Left lung (tissue), 10 donors: Measurements from ENCODE around the gene TDRKH. TPM values are rescaled to one million over a fixed set of nuclear protein-coding genes. Genes with fewer than 3 reads are reported as not detected.
"Not testable (repeated sequence)": the region's sequence is repeated elsewhere in the genome, so short reads cannot be mapped to it uniquely, and the experiment has no call there.

Source experiments
- ATAC-seq: fragments of 200-7000 bp; cut with Tn5 transposase; one replicate; pipeline ENCODE4 v1.9.1; 2020; ENCODE audit warnings: moderate library complexity
- DNase-seq, 4 donors: peaks; one replicate each; pipeline ENCODE4 v3.0.0-alpha.2; 2013 to 2020
- H3K27ac ChIP-seq, 2 donors: fragments of 200-600 bp; sonication (generic) in 1 of 2; one replicate each; pipeline versions ENCODE4 v1.5.0 to v1.8.0; 2020 to 2021
- H3K27me3 ChIP-seq, 2 donors: fragments of 200-600 bp; sonication (generic) in 1 of 2; one replicate each; pipeline versions ENCODE4 v1.5.0 to v1.8.0; 2020 to 2021
- H3K36me3 ChIP-seq, 2 donors: fragments of 200-600 bp; sonication (generic) in 1 of 2; one replicate each; pipeline versions ENCODE4 v1.5.0 to v1.8.0; 2020 to 2021
- H3K4me1 ChIP-seq, 2 donors: fragments of 200-600 bp; one replicate each; pipeline ENCODE4 v1.8.0; 2021
- H3K4me3 ChIP-seq, 2 donors: fragments of 200-600 bp; sonication (generic) in 1 of 2; one replicate each; pipeline versions ENCODE4 v1.5.0 to v1.8.0; 2020 to 2021; ENCODE audit warnings: mild to moderate bottlenecking in 1 of 2
- H3K9me3 ChIP-seq, 2 donors: fragments of 200-600 bp; sonication (generic) in 1 of 2; one replicate each; pipeline versions ENCODE4 v1.5.0 to v1.8.0; 2020 to 2021
- intact Hi-C, 2 donors: fragments of 100-400 bp; cut with DNase I; formaldehyde crosslinking; loops; one replicate each; pipeline versions ENCODE4 v1.11.2 to v1.14.2; 2022
- polyA plus RNA-seq, 6 donors: library from polyadenylated mRNA; unstranded; fragments of 120-200 nt; gene quantifications; one replicate each; pipeline ENCODE4 v1.2.1, GENCODE V29; 2013; ENCODE audit not compliant: insufficient read length in 6 of 6
- total RNA-seq, 2 donors: library from RNA; stranded (reverse); fragmentation: NEBNext Ultra II Directional; extraction: Animal tissue kit (Norgen Biotek cat#: 25700); gene quantifications; one replicate each; pipeline ENCODE4 v1.2.1, GENCODE V29; 2021
- TF ChIP-seq, protein P1 (sequence below), 2 donors: fragments of 200-600 bp; sonication (generic) in 1 of 2; IDR thresholded peaks; one replicate each; pipeline versions ENCODE4 v1.5.0 to v1.8.0; 2021; ENCODE audit warnings: antibody characterized with exemption in 2 of 2
- donor health status: DM: no; HTN: yes; CAD: no.
- donor health status: DM: no; HTN: no; CAD: no.

The TDRKH gene
- total and polyA plus RNA-seq, 8 donors = 10.5 to 13.3 (median 11.7) TPM

- intact Hi-C loops = no loop called here
- Histone ChIP-seq H3K27me3 (no peaks in the 10 kb centered on the region), H3K4me3 (no peak overlapping the region), H3K36me3 (no peaks in the 10 kb centered on the region), H3K27ac (no peak overlapping the region), H3K9me3 (peaks cover 0 to 8% of the 10 kb centered on the region in 2 donors), H3K4me1 (peaks cover 0 to 5% of the 10 kb centered on the region in 2 donors)
- no peak for ATAC-seq
- TF ChIP-seq, protein P1, sequence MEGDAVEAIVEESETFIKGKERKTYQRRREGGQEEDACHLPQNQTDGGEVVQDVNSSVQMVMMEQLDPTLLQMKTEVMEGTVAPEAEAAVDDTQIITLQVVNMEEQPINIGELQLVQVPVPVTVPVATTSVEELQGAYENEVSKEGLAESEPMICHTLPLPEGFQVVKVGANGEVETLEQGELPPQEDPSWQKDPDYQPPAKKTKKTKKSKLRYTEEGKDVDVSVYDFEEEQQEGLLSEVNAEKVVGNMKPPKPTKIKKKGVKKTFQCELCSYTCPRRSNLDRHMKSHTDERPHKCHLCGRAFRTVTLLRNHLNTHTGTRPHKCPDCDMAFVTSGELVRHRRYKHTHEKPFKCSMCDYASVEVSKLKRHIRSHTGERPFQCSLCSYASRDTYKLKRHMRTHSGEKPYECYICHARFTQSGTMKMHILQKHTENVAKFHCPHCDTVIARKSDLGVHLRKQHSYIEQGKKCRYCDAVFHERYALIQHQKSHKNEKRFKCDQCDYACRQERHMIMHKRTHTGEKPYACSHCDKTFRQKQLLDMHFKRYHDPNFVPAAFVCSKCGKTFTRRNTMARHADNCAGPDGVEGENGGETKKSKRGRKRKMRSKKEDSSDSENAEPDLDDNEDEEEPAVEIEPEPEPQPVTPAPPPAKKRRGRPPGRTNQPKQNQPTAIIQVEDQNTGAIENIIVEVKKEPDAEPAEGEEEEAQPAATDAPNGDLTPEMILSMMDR (IDR thresholded peaks at IDR 0.05) = no peak
- no peak for DNase-seq
These were observed 52.8 kb downstream of the TDRKH start for GRCh38 chr1:151737479-151737878.

- no peak overlapping the region for H3K27ac ChIP-seq
- DNase-seq (no peak), ATAC-seq (no peak)
- H3K36me3 ChIP-seq = no peaks in the 10 kb centered on the region
- TF ChIP-seq, protein P1 (IDR thresholded peaks at IDR 0.05) = no peak
- no peak overlapping the region for H3K4me3 ChIP-seq
- intact Hi-C loops = no loop called here
- peaks cover 0 to 8% of the 10 kb centered on the region in 2 donors for H3K9me3 ChIP-seq
- H3K4me1 ChIP-seq = peaks cover 0 to 5% of the 10 kb centered on the region in 2 donors
- H3K27me3 ChIP-seq = peaks cover 0 to 2% of the 10 kb centered on the region in 2 donors
These were observed 53.3 kb downstream of the TDRKH start for GRCh38 chr1:151737026-151737425.

DNA sequence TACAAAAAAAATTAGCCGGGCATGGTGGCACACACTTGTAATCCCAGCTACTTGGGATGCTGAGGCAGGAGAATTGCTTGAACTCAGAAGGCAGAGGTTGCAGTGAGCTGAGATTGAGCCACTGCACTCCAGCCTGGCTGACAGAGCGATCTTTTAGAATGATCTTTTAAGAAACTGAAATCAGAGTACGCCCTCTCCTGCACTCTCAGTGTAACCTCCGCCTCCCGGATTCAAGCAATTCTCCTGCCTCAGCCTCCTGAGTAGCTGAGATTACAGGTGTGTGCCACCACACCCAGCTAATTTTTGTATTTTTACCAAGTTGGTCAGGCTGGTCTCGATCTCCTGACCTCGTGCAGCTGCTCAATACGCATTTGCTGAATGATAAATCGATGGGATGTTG, 56.3 kb downstream of the TDRKH start:
- H3K4me3 ChIP-seq, intact Hi-C loops, ATAC-seq, H3K4me1 ChIP-seq, H3K27ac ChIP-seq, H3K9me3 ChIP-seq, DNase-seq, H3K36me3 ChIP-seq, H3K27me3 ChIP-seq: not testable (repeated sequence)

GRCh38 chr1:151733126-151733525, 57.2 kb downstream of the TDRKH start:
- H3K9me3 ChIP-seq = peaks cover 0 to 8% of the 10 kb centered on the region in 2 donors
- ATAC-seq = no peak
- no peaks in the 10 kb centered on the region for H3K4me1 ChIP-seq
- H3K4me3 ChIP-seq = no peak overlapping the region
- no peak for DNase-seq
- no peak overlapping the region for H3K27ac ChIP-seq
- intact Hi-C loops = no loop called here
- no peaks in the 10 kb centered on the region for H3K36me3 ChIP-seq
- TF ChIP-seq, protein P1 (IDR thresholded peaks at IDR 0.05) = no peak
- H3K27me3 ChIP-seq = peaks cover 0 to 11% of the 10 kb centered on the region in 2 donors

- TF ChIP-seq, protein P1 (IDR thresholded peaks at IDR 0.05) = no peak
- Histone ChIP-seq H3K4me1 (no peaks in the 10 kb centered on the region), H3K9me3 (no peaks in the 10 kb centered on the region), H3K36me3 (no peaks in the 10 kb centered on the region), H3K27me3 (peaks cover 0 to 38% of the 10 kb centered on the region in 2 donors), H3K27ac (no peak overlapping the region), H3K4me3 (no peak overlapping the region)
- intact Hi-C loops = no loop called here
- DNase-seq (no peak), ATAC-seq (no peak)
These were observed 60.4 kb downstream of the TDRKH start for GRCh38 chr1:151729966-151730291.
